HPDE6-E6E7 (cell line): ENCODE results near the gene H3-3A.

Experiments
- DNase-seq: peaks from one replicate; pipeline ENCODE4 v3.0.0; 2011; ENCODE audit warnings: missing footprints; ENCODE audit errors: extremely low spot score

Gene H3-3A

DNA sequence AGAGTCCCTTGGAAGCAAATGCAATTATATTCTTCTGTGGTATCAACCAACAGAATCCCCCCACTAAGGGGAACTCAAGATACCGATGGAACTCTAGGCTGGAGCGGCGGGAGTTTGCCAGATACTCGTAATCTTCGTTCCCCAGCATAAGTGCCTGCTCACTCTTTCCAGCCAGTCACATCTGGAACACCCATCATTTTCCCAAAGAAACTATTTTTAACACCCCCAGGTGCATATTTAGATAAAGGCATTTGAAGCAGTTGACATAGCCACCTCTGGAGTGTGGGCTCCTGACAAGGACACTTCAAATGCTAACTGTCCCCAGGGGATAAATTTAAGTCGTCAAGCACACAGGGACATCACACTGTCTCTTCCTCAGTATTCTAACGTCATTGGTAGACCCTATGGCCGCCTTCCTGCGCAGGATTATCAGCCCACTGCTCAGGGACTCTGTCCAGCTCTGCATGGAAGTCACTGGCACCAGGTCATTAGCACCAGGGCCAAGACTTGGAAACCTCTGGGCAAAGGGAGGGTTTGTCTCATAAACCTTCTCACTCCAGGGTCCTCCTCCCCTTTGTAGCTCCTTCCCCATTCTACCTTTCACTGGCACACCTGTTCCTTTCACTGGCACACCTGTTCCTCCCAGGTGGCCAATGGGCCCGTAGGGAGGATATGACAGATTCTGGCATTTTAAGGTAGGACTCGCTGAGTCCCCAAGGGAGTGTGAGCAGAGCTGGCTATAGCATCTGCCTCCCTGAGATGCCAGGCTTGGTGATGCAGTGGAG lies 48.8 kb downstream of the H3-3A start:
- DNase-seq = no peak

DNA sequence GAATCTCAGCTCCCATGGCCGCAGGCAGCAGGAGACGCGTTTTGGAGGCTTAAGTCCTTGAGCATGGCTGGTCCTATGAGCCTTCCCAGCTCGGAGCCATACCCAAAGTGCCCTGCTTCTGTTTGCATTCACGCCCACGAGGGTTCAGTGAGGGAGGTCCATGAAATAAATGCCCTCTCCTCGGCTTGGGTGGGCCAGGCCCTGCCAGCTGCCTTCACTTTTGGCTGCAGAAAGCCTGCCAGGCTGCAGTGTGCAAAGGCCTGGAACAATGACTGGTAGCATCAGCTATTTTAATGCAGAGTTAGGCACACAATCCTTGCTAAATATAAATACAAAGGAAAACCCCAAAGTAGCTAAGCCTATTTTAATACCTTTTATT lies 49.4 kb downstream of the H3-3A start:
- no peak for DNase-seq

DNA sequence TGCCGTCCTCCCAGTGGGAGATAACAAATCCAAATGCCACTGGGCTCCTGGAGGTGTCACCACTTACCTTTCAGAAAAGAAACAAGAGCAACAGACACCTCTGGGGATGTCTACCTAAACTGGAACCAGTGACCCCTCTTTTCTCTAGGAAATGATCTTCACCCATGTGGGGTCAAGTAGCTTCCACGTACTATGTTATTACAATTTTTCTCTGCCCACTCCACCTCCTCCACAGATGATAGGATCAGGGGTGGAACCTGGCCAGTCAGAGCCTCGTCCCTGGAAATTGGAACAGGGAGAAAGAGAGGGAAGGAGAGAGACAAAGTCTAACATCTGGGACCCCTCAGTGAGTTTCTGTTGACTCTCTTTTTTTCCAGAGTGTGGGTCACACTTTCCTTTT lies 50.1 kb downstream of the H3-3A start:
- no peak for DNase-seq

DNA sequence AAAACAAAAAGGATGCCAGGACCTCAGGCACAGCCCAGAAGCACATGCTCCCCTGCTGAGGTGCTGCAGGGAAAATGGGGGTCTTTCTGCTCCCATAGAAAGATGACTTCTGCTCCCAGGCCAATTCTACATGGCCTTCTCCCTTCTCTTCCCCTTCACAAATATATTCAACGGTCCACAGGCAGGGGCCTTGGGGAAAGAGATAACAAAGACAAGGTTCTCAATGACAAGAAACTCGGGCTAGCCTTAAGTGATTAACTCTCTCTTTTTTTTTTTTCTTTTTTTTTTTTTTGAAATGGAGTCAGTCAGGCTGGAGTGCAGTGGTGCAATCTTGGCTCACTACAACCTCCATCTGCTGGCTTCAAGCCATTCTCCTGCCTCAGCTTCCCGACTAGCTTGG lies 54.2 kb downstream of the H3-3A start:
- no peak for DNase-seq

DNA sequence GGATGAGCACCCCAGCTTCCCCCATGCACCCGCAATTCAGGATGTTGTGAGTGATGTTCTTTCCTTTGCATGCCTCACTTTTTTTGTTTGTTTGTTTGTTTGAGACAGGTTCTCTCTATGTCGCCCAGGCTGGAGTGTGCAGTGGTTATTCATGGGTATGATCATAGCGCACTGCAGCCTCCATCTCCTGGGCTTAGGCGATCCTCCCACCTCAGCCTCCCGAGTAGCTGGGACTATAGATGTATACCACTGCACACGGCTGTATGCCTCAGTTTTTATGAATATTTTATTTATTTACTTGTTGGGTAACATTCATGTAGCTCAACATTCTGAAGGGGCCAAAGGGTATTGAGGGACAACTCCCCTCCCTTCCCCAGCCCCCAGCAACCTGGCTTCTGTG lies 54.8 kb downstream of the H3-3A start:
- DNase-seq = no peak

DNA sequence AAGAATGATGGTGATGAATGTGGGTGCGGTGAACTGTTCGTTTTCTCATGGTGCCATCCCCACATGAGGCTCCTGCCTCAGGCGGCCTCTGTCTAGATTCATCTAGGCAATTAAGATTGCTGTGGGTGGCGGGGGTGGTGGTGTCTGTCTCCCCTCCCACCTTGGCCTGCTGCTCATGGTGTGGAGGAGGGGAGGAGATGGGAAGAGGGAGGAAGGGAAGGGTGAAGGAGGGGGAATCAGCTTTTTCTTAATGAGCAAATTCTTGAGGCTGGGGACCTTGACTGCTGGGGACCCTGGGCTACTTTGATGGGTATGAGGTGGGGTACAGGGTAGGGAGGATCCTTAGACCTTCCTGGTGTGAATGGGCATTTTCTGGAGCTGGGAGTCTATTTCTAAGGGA lies 55.8 kb downstream of the H3-3A start:
- DNase-seq = no peak

DNA sequence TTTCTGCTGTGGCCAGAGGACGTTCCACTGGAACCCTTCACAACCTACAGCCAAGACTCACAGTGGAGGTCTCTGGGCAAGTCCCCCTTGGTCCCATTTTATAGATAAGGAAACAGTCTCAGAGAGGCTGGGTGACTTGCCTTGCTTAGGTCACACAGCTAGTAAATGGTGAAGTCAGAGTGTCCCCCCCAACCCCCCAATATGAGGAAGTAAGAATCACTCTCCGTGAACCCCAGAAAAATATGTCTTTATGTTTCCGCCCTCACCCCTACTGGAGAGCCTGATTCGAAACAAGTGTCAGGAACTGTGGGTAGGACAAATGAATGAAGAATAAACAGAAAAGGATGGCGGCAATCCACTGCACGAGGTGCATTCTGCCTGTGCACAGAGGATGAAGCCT lies 56.7 kb downstream of the H3-3A start:
- no peak for DNase-seq

DNA sequence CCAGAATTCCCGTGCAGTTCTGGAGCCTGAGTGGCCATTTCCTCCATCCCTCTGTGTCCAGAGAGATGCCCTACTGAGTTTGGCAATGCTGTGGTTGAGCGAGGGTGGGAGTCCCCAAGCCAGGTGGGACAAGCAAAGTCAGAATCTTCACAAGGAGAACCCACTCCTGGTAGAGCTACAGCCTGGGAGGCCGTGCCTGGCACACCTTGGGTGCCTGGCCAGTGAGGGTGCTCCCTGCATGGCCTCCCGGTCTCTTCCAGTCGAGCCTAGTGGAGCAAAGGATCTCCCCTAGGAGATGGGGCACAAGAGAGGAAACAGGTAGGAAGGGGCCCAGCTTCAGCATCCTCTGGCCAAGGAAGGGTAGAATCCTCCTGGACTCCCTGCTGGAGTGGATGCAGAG lies 57.9 kb downstream of the H3-3A start:
- DNase-seq = no peak

DNA sequence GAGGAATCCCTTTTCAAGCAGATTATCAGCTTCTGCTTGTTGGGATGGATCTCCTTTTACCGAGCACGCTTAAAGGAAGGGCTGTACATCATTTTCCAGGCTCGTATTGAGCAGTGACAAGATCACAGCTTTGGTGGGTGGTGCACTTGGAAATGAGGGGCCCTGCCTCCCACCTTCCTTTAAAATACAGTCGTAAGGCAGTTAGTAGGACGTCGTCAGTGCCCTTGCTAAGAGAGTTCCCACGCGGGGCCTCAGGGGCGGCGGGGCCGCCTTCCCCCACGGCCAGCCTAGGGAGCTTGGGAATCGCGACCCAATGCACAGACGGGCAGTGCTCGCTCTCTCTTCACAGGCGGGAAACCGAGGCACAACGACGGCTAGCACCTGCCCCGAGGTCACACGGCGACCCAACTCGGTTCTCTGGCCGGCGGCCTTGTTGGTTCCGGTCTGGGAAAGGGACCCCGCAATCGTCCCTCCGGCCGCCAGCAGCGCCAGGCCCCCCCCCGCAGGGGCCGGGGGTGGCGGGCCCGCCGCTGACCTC lies 58.6 kb downstream of the H3-3A start:
- no peak for DNase-seq
